Activated T-cell treated with anti-CD3 and anti-CD28 coated beads for 24 hours (primary cell): Measurements from ENCODE around the gene HOMER3.
"Not testable (repeated sequence)": the region's sequence is repeated elsewhere in the genome, so short reads cannot be mapped to it uniquely, and the experiment has no call there.

Experiments used
- DNase-seq: peaks from one replicate; pipeline ENCODE4 v3.0.0-alpha.2; 2020; ENCODE audit warnings: low read depth

The HOMER3 gene

DNA sequence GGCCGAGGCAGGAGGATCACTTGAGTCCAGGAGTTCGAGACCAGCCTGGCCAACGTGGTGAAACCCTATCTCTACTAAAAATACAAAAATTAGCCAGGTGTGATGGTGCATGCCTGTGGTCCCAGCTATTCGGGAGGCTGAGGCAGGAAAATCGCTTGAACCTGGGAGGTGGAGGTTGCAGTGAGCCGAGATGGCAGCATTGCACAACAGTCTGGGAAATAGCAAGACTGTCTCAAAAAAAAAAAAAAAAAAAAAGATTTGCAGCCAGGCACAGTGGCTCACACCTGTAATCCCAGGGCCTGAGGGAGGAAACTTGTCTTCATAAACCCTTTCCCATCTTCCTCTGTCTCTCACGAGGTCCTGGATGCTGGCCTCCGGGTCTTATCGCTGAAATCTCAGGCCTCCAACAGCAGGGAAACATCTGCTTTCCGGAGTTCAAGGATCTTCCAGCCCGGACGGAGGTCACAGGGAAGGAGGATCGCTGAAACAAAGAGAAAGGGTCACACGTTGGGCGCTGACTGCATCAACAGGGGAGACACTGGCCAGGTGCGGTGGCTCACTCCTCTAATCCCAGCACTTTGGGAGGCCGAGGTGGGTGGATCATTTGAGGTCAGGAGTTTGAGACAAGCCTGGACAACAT is 11.5 kb upstream of the HOMER3 start:
- not testable (repeated sequence) for DNase-seq

DNA sequence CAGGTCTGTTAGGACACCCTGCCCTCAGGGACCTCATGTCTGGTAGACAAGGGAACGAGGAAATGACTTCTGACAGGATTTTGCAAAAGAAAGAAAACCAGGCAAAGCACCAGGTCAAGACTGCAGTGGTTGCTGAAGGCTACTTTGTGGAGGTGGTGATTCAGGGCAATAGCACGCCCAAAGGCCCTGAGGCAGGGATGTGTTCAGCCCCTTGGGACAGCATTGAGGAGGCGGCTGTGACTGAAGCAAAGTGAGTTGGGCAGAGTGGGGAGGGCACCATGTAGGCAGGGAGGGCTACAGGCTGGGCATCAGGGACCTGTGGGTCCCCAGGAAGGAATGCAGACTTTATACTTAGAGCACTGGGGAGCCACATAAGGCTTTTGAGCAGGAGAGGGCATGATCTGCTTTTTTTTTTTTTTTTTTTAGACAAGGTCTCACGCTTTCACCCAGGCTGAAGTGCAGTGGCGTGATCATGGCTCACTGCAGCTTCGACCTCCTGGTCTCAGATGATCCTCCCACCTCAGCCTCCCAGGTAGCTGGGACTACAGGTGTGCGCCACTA is 10.8 kb upstream of the HOMER3 start:
- no peak for DNase-seq

DNA sequence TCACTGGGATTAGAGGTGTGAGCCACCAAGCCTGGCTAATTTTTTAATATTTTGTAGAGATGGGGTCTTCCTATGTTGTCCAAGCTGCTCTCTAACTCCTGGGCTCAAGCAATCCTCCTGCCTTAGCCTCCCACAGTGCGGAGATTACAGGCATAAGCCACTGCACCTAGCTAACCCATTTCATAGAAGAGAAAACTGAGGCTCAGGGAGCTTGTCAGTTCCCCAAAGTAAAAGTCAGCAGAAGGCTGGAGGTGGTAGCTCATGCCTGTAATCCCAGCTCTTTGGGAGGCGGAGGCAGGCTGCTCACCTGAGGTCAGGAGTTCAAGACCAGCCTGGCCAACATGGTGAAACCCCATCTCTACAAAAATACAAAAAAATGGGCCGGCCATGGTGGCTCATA is 8.8 kb upstream of the HOMER3 start:
- DNase-seq = no peak

DNA sequence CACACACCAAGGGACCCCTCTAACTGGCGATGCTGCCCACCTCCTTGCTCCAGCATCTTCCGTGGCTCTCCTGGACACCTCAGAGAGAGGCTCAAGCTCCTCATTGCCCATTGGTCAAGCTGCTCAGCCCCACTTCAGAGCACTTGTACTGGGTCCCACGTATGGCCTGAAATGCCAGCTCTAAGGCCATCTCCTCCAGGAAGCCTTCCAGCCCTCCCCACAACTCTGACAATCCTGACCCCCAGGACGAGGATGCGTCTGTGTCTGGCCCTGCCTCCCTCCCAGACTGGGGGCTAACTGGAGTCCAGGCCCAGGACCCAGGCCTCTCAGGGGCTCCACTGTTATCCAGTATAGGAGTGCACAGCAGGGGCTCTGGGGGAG is 7.9 kb upstream of the HOMER3 start:
- DNase-seq = no peak

DNA sequence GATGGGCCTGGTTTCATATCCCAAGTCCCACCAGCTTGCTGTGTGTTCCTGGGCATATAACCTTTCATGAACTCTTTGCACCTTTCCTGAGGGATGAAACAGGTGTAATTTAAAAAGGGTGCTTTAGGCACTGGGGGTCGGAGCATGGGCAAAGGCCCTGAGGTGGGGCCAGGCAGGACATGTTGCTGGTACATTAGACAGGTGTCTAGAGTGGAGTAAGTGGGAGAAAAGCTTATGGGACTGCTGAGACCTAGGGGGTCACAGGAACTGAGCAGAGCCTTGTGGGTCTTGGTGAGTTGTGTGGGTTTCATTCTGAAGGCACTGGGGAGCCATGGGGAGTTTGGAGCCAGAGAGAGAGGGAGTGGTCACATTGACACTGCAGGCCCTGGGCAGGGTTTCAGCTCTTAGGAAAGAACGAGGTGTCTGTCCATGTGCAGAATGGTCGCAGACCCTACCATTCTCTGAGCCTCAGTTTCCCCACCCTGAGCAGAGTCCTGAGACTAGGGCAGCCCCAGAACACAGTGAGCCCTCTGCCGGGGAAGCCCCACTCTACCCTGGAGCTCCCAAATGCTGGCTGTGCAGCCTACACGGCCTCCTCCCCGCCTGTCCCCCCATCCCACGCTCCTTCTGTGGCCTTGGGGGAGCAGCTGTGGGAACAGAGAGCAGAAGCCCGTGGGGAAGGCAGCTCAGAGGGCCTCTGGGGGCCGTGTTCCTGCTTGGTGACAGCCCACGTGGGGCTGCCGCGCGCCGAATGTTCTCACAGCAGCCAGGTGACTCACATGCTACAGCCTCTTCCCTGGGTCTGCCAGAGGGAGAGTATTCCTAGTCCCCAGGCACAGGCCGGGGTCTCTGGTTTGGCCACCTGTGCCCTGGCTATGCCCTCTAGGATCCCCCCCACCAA is 7.3 kb upstream of the HOMER3 start:
- DNase-seq = no peak

DNA sequence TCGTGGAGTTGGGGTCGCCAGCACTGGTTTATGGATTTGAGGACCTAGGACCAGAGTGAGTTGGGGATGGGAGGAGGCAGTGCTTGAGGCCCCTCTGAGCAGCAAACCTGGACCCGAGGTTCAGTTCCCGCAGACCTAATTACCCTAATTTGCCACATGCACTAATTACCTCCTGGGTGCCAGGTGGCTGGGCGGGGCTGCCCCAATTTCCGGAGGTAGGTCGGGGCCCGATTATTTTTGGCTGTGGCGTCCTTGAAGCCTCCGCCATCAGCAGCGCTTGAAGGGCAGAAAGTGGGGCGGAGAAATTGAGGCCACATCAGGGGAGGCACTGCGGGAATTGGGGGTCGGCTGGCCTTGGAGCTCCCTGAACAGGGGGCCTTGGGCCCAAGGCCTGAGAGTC is 5.9 kb upstream of the HOMER3 start:
- DNase-seq = no peak

DNA sequence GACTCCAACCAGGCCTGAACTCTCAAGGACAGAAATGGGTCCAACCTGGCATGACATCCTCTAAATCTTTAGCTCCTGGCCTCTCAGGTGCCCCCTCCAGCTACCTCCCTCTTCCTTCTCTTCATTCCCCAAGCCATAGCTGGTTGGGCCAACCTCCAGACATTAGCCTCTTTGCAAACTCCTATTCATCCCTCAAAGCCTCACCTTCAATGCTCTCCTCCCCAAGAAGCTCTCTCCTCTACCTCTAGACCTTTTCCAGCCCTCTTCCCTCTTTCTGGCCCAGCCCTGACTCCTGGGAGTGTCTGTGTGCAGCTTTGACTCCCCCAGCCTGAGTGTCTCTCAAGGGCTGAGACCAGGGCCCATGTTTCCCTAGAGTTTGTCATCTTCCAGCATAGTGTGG is 5.3 kb upstream of the HOMER3 start:
- no peak for DNase-seq

DNA sequence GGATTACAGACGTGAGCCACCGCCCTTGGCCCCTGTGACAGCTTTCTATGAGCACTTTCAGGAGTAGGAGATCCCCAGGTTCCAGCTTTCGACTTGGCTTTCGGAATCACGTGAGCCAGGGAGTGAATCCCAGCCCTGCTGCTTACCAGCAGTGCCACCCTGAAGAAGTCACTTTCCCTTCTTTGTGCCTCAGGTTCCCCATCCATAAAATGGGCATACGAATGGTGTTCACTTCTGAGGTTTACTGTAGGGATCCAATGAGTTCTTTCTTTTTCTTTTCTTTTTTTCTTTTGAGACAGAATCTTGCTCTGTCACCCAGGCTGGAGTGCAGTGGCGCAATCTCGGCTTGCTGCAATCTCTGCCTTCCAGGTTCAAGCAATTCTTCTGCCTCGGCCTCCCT is 4.3 kb upstream of the HOMER3 start:
- no peak for DNase-seq

DNA sequence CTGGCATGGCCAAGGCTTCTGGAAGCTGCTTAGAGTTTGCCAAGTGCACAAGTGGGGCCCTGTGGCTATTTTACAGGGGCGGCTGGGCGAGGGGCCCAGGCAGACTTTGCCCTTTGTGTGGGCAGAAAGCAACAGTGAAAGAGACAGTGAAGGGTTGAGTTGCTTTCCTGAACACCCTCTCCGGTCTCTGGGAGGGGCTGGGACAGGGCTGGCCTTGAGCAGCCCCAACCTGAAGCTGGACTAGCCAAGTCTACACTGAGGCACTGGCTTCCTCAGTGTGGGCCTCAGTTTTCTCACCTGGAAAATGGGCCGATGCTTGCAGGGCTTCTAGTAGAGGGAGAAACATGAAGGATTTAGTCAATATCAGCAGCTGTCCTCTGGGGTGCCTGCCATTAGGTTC is 2.4 kb upstream of the HOMER3 start:
- DNase-seq = no peak

DNA sequence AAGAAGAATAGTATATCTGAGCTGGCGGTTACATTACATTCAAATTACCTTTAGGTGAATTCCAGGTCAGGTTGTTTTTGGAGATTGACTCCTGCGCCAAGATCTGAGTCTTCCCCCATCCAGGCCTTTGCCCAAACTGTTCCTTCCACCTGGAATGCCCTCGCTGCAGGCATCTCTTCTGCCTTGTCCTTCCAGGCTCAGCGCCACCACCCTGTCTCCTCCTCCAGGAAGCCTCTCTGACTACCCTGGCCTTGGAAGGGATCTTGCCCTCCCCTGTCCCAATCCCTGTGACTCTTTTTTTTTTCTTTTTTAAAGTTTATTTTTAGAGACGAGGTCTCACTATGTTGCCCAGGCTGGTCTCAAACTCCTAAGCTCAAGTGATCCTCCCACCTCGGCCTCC is 1.7 kb upstream of the HOMER3 start:
- DNase-seq = no peak

DNA sequence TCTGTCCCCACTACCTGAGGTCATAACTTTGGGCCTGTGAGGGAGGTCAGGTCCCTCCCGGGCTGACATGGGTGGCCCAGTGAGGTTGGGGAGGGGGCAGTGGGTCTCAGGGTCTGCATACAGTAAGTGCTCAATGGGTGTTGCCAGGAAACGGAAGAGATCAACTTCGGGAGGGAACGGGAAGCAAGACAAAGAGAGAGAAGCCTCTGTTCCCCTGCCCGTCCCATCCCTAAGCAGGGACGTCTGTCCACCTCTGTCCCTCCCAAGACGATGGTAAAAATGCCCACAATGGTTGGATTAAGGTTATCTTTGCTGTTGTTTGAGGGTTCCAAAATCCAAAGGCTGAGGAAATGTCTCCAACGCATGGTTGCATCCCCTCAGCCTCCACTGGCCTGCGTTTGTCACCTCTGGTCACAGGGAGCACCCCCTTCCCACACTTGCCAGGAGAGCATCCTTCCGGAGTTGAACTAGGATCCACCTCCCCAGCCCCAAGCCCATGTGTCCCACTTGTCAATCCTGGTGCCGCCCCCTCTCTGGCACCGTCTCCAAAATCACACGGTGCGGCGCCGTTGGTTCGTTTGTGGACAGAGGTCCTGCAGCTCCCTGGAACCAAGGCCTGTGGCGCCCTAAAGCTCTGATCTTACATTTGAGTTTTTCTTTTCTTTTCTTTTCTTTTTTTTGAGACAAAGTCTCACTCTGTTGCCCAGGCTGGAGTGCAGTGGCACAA is 774 bp upstream of the HOMER3 start:
- DNase-seq = no peak

DNA sequence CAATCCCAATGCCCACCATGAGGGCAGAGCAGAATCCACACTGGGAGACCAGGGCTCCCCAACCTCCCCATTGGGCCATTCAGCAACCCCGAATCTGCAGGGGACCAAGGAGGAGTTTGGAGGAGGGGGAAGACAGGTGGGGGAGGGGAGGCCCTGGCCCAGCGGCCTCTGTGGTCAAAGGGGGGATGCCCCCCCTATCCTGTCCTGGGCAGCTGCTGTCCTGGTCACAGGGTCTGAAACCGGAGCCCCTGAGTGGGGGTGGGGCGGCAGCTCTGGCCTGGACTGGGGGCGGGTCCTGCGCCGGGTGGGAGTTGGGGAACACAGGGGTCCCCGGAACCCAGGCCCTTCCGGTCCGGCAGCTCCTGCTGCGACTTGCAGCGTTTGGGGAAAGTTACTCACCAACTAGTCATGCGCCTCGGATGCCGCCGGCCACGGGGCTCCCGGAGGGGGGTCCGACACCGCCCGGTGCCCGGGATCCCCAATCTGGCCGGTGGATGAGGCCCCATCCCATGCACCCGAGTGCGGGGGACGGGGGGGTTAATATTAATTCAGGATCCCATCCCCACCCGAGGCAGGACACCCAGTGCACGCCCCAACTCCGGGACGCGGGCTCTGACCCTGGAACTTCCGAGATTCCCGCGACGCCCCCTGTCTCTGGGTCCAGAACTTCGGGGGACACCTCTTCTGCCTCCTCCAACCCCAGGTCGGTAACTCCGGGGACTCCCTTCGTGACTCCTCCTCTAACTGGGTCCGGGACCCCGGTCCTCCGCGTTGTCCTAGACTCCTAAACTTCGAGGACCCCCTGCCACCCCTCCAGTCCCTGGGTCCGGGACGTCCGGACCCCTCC is 872 bp downstream of the HOMER3 start:
- DNase-seq = no peak

DNA sequence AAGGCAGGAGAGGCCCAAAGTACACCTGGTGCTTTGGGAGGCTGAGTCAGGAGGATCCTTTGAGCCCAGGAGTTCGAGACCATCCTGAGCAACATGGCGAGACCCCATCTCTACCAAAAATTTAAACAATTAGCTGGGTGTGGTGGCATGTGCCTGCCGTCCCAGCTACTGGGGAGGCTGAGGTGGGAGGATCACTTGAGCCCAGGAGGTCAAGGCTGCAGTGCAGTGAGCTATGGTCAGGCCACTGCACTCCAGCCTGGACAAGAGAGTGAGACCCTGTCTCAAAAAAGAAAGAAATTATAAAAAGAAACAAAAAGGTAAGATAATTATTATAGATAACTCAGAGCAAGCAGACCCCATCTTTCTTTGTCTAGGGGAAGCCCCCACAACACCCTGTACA is 1.9 kb downstream of the HOMER3 start:
- no peak for DNase-seq

DNA sequence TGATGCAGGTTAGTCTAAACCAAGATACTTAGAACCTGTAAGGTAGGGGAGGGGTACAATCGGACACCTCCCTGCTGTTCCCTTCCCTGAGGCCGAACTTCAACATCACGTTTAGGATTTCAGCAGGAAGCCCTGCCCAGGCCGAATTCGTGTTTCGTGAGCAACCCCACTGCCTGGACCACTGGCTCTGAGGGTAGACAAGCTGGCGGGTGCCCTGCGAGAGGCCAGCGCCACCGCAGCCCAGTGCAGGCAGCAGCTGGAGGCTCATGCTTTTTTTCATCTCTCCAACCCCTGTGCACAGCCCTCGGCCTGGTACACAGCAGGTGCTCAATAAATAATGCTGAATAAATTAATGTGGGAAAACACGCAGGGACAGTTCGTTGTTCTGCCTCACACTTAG is 7.7 kb downstream of the HOMER3 start:
- no peak for DNase-seq

DNA sequence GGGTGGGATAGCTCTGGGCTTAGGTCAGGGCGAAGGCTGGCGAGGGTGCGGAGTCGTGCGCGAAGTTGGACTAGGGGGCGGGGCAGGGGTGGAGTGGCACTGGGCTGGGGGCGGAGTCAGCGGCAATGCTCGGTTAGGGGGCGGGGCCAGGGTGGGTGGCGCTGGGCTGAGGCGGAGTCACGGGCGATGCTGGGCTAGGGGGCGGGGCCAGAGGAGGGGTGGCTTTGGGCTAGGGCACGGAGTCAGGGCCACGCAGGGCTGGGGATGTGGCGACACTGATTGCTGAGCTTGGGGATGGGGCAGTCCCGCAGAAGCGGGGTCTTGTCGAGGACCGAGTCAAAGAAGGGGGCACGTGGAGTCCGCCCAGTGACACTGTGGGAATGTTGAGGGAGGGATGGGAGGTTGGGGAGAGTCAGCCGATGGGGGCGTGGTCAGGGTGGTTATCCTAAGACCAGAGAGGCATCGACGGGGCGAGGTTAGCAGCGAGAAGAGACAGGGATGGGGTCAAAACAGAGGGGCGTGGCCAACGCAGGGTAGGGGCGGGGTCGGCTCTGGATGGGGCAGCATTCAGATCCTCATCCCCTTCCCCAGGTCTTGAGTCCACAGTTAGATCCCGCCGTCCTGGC is 8.7 kb downstream of the HOMER3 start:
- DNase-seq = peak; percentile 77

DNA sequence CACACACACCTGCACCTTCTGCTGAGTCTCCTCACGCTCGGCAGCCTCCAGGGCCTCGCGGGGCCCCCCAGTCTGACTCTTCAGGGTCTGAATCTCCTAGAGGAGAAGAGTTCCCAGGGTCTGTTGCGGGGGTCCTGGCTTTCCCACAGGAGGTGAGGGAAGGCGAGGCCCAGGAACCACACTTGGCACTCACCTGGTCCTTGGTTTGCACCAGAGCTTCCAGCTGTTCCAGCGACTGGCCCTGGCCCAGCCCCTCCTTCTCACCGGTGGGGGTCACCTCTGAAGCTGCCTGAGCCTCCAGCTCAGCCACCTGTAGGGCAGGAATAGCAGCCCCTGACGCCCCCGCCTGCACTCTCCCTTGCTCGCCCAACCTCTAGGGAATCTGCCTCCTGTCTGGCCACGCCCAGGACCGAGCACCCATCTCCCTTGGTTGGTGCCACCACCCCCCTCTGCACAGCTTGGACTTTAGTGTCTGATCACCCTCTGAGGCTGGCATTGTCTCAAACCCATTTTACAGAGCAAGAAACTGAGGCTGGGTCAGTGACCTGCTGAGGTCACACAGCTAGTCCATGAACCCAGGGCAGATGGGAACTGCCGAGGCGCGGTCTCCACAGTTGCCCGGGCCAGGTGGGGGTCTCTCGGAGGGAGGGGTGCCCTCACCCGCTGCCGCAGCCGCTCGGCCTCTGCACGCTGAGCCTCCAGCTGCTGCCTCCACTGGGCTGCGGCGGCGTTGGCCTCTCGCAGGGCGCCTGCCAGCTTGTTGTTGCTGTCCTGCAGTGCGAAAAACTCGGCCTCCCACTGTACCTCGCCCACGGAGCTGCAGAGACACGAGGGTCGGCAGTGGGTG is 9.5 kb downstream of the HOMER3 start:
- no peak for DNase-seq

DNA sequence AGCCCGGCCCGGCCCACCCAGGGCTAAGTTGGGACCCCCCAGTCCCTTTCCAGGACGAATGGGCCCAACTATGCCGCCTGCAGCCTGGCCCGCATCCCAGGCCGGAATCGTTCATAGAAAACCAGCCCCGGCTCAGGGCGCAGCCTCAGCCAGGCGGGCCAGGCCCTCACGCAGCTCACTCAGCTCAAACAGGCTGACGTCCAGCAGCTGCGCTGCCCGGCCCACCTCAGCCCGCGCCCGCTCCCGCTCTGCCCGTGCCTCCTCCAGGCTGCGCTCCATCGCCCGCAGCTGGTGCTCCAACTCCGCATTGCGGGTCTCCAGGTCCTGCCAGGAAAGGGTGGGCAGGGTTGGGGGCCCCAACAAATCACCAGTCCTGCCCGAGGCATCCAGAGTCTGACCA is 11.7 kb downstream of the HOMER3 start:
- no peak for DNase-seq

DNA sequence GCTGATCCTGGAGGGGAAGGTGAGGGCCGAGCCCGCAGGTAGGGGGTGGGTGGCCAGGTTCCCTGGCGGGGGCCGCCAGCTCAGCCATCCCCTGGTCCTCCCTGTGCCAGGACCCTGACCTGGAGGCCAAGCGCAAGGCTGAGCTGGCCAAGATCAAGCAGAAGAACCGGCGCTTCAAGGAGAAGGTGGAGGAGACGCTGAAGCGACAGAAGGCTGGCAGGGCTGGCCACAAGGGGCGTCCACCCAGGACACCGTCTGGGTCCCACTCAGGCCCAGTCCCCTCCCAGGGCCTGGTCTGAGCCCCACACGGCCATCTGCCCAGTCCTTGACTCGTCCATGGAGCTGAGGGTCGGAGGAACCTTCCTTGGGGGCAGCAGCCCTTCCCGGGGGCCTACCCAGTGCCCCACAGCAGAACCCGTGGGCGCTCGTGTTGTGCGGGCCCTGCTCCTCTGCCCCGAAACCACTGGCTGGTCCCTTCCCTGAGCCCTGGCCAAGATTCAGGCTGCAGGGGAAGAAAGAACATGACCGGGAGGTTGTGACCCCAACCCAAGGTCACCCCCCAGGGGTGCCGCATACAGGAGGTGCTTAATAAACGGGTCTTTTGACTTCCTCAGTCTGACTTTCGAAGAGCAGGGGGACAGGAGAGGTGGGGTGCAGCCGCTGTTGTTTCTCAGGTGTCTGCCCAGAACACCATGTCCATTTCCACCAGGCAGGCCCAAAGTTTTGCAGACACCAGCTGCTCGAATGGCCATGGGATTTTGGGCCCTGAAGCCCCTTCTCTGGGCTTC is 12.8 kb downstream of the HOMER3 start:
- DNase-seq = no peak

DNA sequence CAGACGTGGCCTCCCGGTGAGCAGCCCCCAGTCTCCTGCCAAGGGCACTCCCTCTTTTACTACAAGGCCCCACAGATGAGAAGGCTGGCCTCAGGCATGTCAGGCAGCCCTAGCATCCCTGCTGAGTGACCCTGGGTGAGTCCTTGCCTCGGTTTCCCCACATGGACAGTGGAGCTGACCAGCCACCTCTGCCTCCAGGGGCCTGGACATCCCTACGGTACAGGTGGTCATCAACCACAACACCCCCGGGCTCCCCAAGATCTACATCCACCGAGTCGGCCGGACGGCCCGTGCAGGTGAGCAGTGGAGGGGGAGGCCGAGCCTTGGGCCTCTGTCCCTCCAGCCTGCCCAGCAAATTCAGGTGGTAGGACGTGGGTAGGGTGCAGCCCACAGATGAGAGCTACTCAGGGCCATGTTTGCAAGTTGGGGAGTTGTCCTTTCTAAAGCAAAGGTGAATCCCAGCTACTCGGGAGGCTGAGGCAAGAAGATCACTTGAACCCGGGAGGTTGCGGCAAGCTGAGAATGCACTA is 16.3 kb downstream of the HOMER3 start:
- DNase-seq = no peak
